Brain microvascular endothelial cell (primary cell): Measurements from ENCODE around the gene EEFSEC.

ENCODE experiments used
- DNase-seq: peaks from one replicate; pipeline ENCODE4 v3.0.0-alpha.2; 2020
- H3K27ac ChIP-seq: fragments of 250-450 bp; sonication (Bioruptor Pico); 2 replicates; pipeline ENCODE4 v1.5.1; 2020; ENCODE audit warnings: mild to moderate bottlenecking, moderate library complexity
- H3K27me3 ChIP-seq: fragments of 250-450 bp; sonication (Bioruptor Pico); replicated peaks from 2 replicates; pipeline ENCODE4 v1.5.1; 2020; ENCODE audit warnings: mild to moderate bottlenecking
- H3K36me3 ChIP-seq: fragments of 250-450 bp; sonication (Bioruptor Pico); replicated peaks from 2 replicates; pipeline ENCODE4 v1.5.1; 2020; ENCODE audit warnings: mild to moderate bottlenecking
- H3K4me3 ChIP-seq: 2 replicates; pipeline ENCODE4 v1.5.1; 2011; ENCODE audit warnings: low read depth, mild to moderate bottlenecking, control low read depth, low read length, moderate library complexity
- in situ Hi-C: cut with HindIII; loops from 2 replicates; pipeline ENCODE4 v1.10.0; 2017; ENCODE audit warnings: low sequenced_read_pairs, low pct_ligation_motif_present
- TF ChIP-seq, protein P1 (sequence below): IDR thresholded peaks from 2 replicates; pipeline ENCODE4 v1.5.1; 2011; ENCODE audit warnings: low read depth, mild to moderate bottlenecking, moderate library complexity, low read length, control low read depth, inconsistent platforms; ENCODE audit errors: missing control alignments

Gene EEFSEC

DNA sequence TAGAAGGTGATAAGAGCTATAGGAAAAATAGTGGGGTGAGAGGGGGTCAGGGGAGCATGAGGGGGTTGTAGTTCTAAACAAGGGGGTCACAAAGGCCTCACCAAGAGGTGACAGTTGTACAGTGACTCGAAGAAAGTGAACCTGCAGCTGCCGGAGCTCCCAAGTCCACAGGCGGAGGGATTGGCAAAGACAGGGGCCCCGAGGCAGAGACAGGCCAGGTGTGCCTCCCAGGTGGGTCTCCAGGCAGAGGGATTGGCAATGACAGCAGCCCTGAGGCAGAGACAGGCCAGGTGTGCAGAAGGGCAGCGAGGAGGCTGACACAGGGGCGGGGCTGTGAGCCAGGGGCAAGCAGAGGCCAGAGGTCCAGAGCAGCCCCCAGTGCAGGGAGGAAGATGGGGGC is 249.7 kb downstream of the EEFSEC start:
- no peak overlapping the region for H3K4me3 ChIP-seq
- in situ Hi-C loops, result no loop called here
- H3K27ac ChIP-seq, result no peak overlapping the region
- no peaks in the 10 kb centered on the region for H3K27me3 ChIP-seq
- TF ChIP-seq, protein P1, sequence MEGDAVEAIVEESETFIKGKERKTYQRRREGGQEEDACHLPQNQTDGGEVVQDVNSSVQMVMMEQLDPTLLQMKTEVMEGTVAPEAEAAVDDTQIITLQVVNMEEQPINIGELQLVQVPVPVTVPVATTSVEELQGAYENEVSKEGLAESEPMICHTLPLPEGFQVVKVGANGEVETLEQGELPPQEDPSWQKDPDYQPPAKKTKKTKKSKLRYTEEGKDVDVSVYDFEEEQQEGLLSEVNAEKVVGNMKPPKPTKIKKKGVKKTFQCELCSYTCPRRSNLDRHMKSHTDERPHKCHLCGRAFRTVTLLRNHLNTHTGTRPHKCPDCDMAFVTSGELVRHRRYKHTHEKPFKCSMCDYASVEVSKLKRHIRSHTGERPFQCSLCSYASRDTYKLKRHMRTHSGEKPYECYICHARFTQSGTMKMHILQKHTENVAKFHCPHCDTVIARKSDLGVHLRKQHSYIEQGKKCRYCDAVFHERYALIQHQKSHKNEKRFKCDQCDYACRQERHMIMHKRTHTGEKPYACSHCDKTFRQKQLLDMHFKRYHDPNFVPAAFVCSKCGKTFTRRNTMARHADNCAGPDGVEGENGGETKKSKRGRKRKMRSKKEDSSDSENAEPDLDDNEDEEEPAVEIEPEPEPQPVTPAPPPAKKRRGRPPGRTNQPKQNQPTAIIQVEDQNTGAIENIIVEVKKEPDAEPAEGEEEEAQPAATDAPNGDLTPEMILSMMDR, result no peak
- no peaks in the 10 kb centered on the region for H3K36me3 ChIP-seq
- no peak for DNase-seq

DNA sequence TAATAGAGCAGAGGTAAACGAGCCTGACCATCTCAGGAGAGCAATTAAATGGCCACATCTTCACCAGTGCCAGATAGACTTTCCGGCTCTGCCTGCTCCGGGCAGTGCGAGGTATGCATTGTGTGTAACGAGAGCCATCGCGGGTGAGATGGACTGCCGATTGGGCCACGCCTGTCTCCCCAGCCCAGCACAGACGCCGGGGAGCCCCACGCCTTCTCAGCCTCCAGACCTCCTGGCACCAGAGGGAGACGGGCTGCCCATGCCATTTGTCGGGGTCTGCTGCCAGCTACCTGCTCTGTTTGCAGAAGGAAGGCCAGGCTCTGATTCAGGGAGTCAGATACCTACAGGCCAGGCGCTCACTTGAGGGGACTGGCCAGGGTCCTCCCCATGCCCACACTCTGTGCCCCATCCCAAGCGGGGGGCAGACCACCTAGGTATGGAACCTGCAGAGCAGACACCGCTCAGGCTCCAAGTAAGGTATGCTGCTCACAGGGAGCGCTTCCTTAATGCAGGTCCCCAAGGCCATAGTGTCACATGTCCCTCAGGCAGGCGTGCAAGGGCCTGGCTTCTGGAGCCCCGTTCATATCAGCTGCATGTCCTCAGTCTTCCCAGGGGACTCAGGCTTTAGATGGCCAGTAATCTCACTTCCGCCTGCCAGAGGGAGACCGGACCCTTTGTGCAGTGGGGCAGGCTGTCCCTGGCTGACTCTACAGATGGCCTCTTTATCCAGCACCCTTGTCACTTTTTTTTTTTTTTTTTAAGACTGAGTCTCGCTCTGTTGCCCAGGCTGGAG is 251.2 kb downstream of the EEFSEC start:
- TF ChIP-seq, protein P1, result no peak
- no peak overlapping the region for H3K4me3 ChIP-seq
- DNase-seq, result no peak
- H3K36me3 ChIP-seq, result no peaks in the 10 kb centered on the region
- H3K27me3 ChIP-seq, result no peaks in the 10 kb centered on the region
- in situ Hi-C loops, result no loop called here
- no peak overlapping the region for H3K27ac ChIP-seq

DNA sequence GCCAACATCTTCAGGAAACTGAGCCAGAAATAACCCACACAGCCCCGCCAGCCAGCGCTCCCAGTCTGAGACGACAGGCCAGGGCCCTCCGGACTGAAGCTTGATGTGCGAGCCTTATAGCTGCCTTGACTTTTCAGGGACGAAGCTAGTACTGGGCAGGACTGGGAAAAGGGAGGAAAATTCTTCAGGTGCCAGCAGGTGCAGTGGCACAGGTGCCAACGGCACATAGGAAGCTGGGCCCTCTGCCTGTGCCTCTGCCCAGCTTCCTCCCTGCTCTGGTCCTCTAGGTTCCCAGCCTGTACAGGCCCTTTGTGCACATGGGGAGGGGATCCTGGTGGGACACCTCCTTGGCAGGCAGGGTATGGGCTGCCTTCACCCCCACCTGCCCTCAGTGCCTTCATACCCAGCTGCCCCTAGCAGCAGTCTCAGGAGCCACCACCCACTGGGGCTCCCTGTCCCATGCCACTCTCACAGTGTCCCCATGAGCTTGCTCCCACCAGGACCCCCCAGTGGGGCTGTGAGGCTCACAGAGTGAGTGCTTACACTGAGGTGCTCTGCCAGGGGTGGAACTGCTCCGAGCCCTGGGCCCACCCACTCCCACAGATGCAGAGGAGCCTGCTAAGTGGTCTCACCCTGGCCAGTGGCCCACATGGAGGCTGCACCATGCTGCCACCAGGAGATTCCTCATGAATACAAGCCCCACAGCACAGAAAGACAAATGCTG is 252.4 kb downstream of the EEFSEC start:
- Histone ChIP-seq H3K27ac (no peak overlapping the region), H3K4me3 (no peak overlapping the region), H3K27me3 (no peaks in the 10 kb centered on the region), H3K36me3 (no peaks in the 10 kb centered on the region)
- in situ Hi-C loops, result no loop called here
- TF ChIP-seq, protein P1, result no peak
- DNase-seq, result no peak

DNA sequence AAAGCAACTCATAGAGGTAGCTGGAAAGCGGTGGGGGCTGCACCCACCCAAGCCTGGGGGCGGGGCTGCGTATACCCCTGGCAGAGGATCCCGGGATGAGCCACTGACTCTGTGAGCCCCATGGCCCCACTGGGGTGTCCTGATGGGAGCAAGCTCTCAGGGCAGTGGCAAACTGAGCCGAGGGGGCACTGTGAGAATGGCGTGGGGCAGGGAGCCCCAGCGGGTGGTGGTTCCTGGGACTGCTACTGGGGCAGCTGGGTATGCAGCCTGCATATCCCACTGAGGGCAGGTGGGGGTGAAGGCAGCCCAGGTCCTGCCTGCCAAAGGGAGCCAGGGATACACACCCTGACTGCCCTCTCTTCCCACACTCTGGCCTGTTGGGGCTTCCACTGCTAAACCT is 254.0 kb downstream of the EEFSEC start:
- H3K27me3 ChIP-seq, result no peaks in the 10 kb centered on the region
- H3K27ac ChIP-seq, result no peak overlapping the region
- H3K4me3 ChIP-seq, result no peak overlapping the region
- H3K36me3 ChIP-seq, result no peaks in the 10 kb centered on the region
- DNase-seq, result no peak
- in situ Hi-C loops, result no loop called here
- TF ChIP-seq, protein P1, result no peak

DNA sequence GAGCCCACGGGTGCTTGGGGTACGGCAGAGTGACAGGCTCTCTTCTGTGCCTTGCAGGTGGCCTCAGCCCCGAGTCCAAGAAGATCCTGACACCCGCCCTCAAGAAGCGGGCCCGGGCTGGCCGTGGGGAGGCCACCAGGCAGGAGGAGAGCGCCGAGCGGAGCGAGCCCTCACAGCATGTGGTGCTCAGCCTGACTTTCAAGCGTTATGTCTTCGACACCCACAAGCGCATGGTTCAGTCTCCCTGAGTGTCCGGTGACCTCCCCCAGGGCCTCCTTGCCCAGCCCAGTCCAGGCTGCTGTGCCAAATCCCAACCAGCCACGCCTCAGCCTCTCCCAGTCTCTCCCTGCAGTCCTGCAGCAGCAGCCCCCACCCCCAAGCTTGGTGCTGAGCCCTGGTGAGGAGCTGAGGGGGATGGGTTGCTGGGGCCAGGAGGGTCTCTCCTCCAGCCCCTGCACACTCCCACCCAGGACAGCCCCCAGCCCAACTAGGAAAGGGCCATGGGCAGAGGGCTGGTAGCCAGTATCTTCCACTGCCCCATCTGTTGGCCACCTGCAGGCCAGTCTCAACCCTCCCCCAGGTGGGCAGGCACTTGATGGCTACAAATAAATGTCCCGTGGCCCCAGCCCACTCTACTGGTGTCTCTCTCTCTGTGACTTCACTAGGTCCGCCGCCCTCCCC is 254.9 kb downstream of the EEFSEC start:
- Histone ChIP-seq H3K27me3 (no peaks in the 10 kb centered on the region), H3K4me3 (no peak overlapping the region), H3K36me3 (no peaks in the 10 kb centered on the region), H3K27ac (no peak overlapping the region)
- in situ Hi-C loops, result no loop called here
- TF ChIP-seq, protein P1, result no peak
- DNase-seq, result no peak
